Type B pancreatic cell (in vitro differentiated cells): Measurements from ENCODE around the gene SLC6A13. TPM values are rescaled to one million over a fixed set of nuclear protein-coding genes. Genes with fewer than 3 reads are reported as not detected.
"Not testable (repeated sequence)": the region's sequence is repeated elsewhere in the genome, so short reads cannot be mapped to it uniquely, and the experiment has no call there.

ENCODE experiments used
- DNase-seq: peaks from one replicate; pipeline ENCODE4 v3.0.0; 2021; ENCODE audit warnings: mixed read lengths; ENCODE audit not compliant: unreplicated experiment; ENCODE audit errors: extremely low spot score
- H3K27ac Mint-ChIP-seq: 2 replicates; pipeline ENCODE4 v1.8.0; 2021; ENCODE audit warnings: mild to moderate bottlenecking, mixed read lengths
- H3K27me3 Mint-ChIP-seq: 2 replicates; pipeline ENCODE4 v1.8.0; 2021; ENCODE audit warnings: mixed read lengths
- H3K36me3 Mint-ChIP-seq: 2 replicates; pipeline ENCODE4 v1.8.0; 2021; ENCODE audit warnings: mixed read lengths
- H3K4me1 Mint-ChIP-seq: one replicate; pipeline ENCODE4 v1.8.0; 2021; ENCODE audit warnings: mixed read lengths; ENCODE audit not compliant: unreplicated experiment
- H3K4me3 Mint-ChIP-seq: 2 replicates; pipeline ENCODE4 v1.8.0; 2021; ENCODE audit warnings: mild to moderate bottlenecking, mixed read lengths
- H3K9me3 Mint-ChIP-seq: 2 replicates; pipeline ENCODE4 v1.8.0; 2021; ENCODE audit warnings: mixed read lengths
- CTCF ChIP-seq: fragments of 200-600 bp; sonication (generic); conservative IDR thresholded peaks from 2 replicates; pipeline ENCODE4 v1.5.0; 2021; ENCODE audit warnings: antibody characterized with exemption, mild to moderate bottlenecking
- total RNA-seq: library from RNA; stranded (reverse); gene quantifications from 2 replicates; pipeline ENCODE4 v1.2.1, GENCODE V29; 2021; ENCODE audit warnings: low replicate concordance

Gene SLC6A13
- total RNA-seq, 1 donor from 2014 or later: 7.0 TPM

GRCh38 chr12:190881-191280 lies 71.8 kb downstream of the SLC6A13 start:
- Mint-ChIP-seq H3K36me3 (no peaks in the 10 kb centered on the region), H3K4me1 (no peaks in the 10 kb centered on the region), H3K27me3 (peaks cover 75% of the 10 kb centered on the region), H3K27ac (no peak overlapping the region), H3K9me3 (no peaks in the 10 kb centered on the region), H3K4me3 (no peak overlapping the region)
- DNase-seq: no peak
- TF ChIP-seq CTCF: no peak

- TF ChIP-seq CTCF: no peak
- no peak for DNase-seq
- H3K4me3 Mint-ChIP-seq: no peak overlapping the region
- no peaks in the 10 kb centered on the region for H3K9me3 Mint-ChIP-seq
- H3K4me1 Mint-ChIP-seq: no peaks in the 10 kb centered on the region
- no peaks in the 10 kb centered on the region for H3K36me3 Mint-ChIP-seq
- peaks cover 76% of the 10 kb centered on the region for H3K27me3 Mint-ChIP-seq
- H3K27ac Mint-ChIP-seq: no peak overlapping the region
These were observed 73.0 kb downstream of the SLC6A13 start for GRCh38 chr12:189622-189962.

GRCh38 chr12:188910-189621 lies 73.6 kb downstream of the SLC6A13 start:
- Mint-ChIP-seq H3K36me3 (no peaks in the 10 kb centered on the region), H3K4me3 (peak overlapping the region; percentile 94), H3K4me1 (no peaks in the 10 kb centered on the region), H3K27me3 (peaks cover 72% of the 10 kb centered on the region), H3K9me3 (no peaks in the 10 kb centered on the region), H3K27ac (no peak overlapping the region)
- TF ChIP-seq CTCF: peak; percentile 92
- DNase-seq: peak; percentile 85

- H3K27ac Mint-ChIP-seq, DNase-seq, H3K36me3 Mint-ChIP-seq, H3K4me1 Mint-ChIP-seq, H3K9me3 Mint-ChIP-seq: not testable (repeated sequence)
- H3K27me3 Mint-ChIP-seq: peaks cover 65% of the 10 kb centered on the region
- H3K4me3 Mint-ChIP-seq: peak overlapping the region; percentile 94
These were observed 74.4 kb downstream of the SLC6A13 start for GRCh38 chr12:187986-188909.

GRCh38 chr12:186006-186625 lies 76.5 kb downstream of the SLC6A13 start:
- H3K36me3 Mint-ChIP-seq: no peaks in the 10 kb centered on the region
- H3K4me1 Mint-ChIP-seq: no peaks in the 10 kb centered on the region
- H3K27ac Mint-ChIP-seq: no peak overlapping the region
- TF ChIP-seq CTCF: no peak
- no peaks in the 10 kb centered on the region for H3K9me3 Mint-ChIP-seq
- peak overlapping the region; percentile 54 for H3K4me3 Mint-ChIP-seq
- H3K27me3 Mint-ChIP-seq: peaks cover 56% of the 10 kb centered on the region
- no peak for DNase-seq

- no peaks in the 10 kb centered on the region for H3K9me3 Mint-ChIP-seq
- H3K4me3 Mint-ChIP-seq: no peak overlapping the region
- no peak overlapping the region for H3K27ac Mint-ChIP-seq
- H3K4me1 Mint-ChIP-seq: no peaks in the 10 kb centered on the region
- DNase-seq: no peak
- peaks cover 55% of the 10 kb centered on the region for H3K27me3 Mint-ChIP-seq
- no peak for TF ChIP-seq CTCF
- no peaks in the 10 kb centered on the region for H3K36me3 Mint-ChIP-seq
These were observed 77.1 kb downstream of the SLC6A13 start for GRCh38 chr12:185576-185955.
